Uterus (tissue), 4 donors: ENCODE measurements around the gene STK39. TPM values are rescaled to one million over a fixed set of nuclear protein-coding genes. Genes with fewer than 3 reads are reported as not detected.

Source experiments
- DNase-seq, 2 donors: peaks; one replicate each; pipeline ENCODE4 v3.0.0-alpha.2; 2019 to 2020
- H3K27ac ChIP-seq, 2 donors: fragments of 200-600 bp; sonication (generic); 1 replicate in 1 of 2; 2 replicates in 1 of 2; pipeline ENCODE4 v1.5.1; 2016 to 2018
- H3K27me3 ChIP-seq, 2 donors: fragments of 200-600 bp; sonication (generic); one replicate each; pipeline ENCODE4 v1.5.1; 2018 to 2019; ENCODE audit warnings: control low read depth in 1 of 2
- H3K36me3 ChIP-seq, 2 donors: fragments of 200-600 bp; sonication (generic); one replicate each; pipeline ENCODE4 v1.5.1; 2019; ENCODE audit warnings: control low read depth in 1 of 2
- H3K4me1 ChIP-seq, 2 donors: fragments of 200-600 bp; sonication (generic); one replicate each; pipeline ENCODE4 v1.5.1; 2018 to 2019; ENCODE audit warnings: control low read depth in 1 of 2
- H3K4me3 ChIP-seq, 2 donors: fragments of 200-600 bp; sonication (generic); 1 replicate in 1 of 2; 2 replicates in 1 of 2; pipeline ENCODE4 v1.5.1; 2018 to 2019; ENCODE audit warnings: mild to moderate bottlenecking in 1 of 2
- H3K9me3 ChIP-seq, 2 donors: fragments of 200-600 bp; sonication (generic); one replicate each; pipeline ENCODE4 v1.5.1; 2019; ENCODE audit warnings: control low read depth in 1 of 2
- CTCF ChIP-seq, 4 experiments: fragments of 200-600 bp in 2 of 4; fragments of 450-650 bp in 2 of 4; sonication (generic) in 2 of 4; IDR thresholded peaks; one replicate each; pipeline ENCODE4 v1.5.1; 2016 to 2019; ENCODE audit warnings: antibody characterized with exemption in 4 of 4, mild to moderate bottlenecking in 2 of 4, moderate library complexity in 1 of 4
- POLR2A ChIP-seq, 2 donors: fragments of 450-650 bp; IDR thresholded peaks; one replicate each; pipeline ENCODE4 v1.6.1; 2016; ENCODE audit warnings: antibody characterized with exemption in 2 of 2, mild to moderate bottlenecking in 1 of 2, moderate library complexity in 1 of 2
- intact Hi-C: fragments of 100-400 bp; cut with DNase I; formaldehyde crosslinking; loops from one replicate; pipeline ENCODE4 v1.15.1; 2023; ENCODE audit warnings: low total_unique reads
- total RNA-seq, 4 donors: library from RNA; depleted of rRNA in 3 of 4; stranded (reverse); fragments of >200 nt in 3 of 4; gene quantifications; one replicate each; pipeline versions ENCODE4 v1.1.0 to v1.2.4, GENCODE V29; 2014 to 2023
- donor health status: DM: yes; HTN: yes; CAD: no.

STK39 gene
- total RNA-seq, 4 donors from 2014 or later: 5.0 to 23.6 (median 9.8) TPM

GRCh38 chr2:168024459-168024858, 222.9 kb downstream of the STK39 start:
- Histone ChIP-seq H3K27me3 (no peaks in the 10 kb centered on the region), H3K4me3 (no peak overlapping the region), H3K36me3 (no peaks in the 10 kb centered on the region), H3K4me1 (no peaks in the 10 kb centered on the region), H3K27ac (no peak overlapping the region), H3K9me3 (no peaks in the 10 kb centered on the region)
- intact Hi-C loops: no loop called here
- no peak for TF ChIP-seq POLR2A (IDR thresholded peaks at IDR 0.05)
- no peak for TF ChIP-seq CTCF (IDR thresholded peaks at IDR 0.05)
- DNase-seq: no peak

GRCh38 chr2:168021800-168022587, 225.4 kb downstream of the STK39 start:
- intact Hi-C loops: no loop called here
- no peak for DNase-seq
- no peak for TF ChIP-seq CTCF (IDR thresholded peaks at IDR 0.05)
- no peak for TF ChIP-seq POLR2A (IDR thresholded peaks at IDR 0.05)

DNA sequence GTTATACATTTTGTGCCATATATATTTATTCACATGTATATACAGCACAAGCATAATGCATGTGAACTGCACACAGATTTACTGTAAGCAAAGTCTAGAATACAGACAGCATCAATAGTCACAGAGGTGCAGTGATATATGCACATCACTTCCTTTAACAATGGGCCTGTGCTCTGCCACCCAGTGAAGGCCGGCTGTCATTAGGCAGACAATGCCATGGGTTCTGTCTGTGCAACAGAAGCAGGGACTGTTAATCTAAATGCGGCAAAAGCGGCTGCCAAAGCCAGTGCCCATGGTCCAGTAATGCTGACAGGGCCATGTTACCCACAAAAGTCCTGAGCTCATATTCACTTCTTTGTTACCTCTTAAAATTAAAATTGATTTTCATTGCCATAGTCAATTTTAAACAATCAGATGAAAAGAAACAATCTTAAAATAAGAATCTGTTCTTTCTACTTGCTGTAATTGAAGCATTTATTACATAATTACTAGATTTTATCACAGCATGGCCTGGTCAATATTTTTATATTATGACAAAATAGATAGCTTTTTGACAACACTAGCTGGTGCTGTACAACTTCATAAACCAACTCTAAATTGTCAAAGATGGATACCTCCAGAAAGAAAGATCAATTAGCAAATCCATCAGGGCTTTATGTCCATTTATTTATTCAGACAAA, 232.0 kb downstream of the STK39 start:
- Histone ChIP-seq H3K36me3 (no peaks in the 10 kb centered on the region), H3K27ac (no peak overlapping the region), H3K4me3 (no peak overlapping the region), H3K4me1 (no peaks in the 10 kb centered on the region), H3K27me3 (no peaks in the 10 kb centered on the region), H3K9me3 (no peaks in the 10 kb centered on the region)
- intact Hi-C loops: no loop called here
- no peak for DNase-seq
- no peak for TF ChIP-seq POLR2A (IDR thresholded peaks at IDR 0.05)
- no peak for TF ChIP-seq CTCF (IDR thresholded peaks at IDR 0.05)

More at GRCh38 chr2:168021800-168022587, 225.4 kb downstream of the STK39 start:
- Histone ChIP-seq H3K36me3 (no peaks in the 10 kb centered on the region), H3K9me3 (no peaks in the 10 kb centered on the region), H3K27me3 (no peaks in the 10 kb centered on the region), H3K4me3 (no peak overlapping the region), H3K4me1 (no peaks in the 10 kb centered on the region), H3K27ac (no peak overlapping the region)

DNA sequence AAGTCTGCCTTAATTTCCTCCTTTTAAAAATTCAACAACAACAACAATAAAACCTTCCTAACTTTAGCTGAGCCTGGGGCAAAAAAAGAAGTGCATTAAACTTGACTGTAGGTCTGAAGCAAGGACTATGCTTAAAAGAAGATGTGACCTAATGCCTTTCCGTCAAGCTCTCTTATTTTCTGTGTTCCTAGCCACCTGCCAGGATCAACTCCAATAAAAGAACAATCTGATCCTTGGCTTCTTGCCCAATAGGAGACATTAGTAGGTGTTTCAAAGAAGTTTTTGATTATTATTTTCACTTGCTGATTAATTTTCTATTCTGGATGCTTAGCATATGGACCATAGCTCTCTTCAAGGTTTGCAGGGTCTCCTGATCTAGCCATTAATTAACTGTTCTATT, 237.5 kb downstream of the STK39 start:
- no peak overlapping the region for H3K4me3 ChIP-seq
- no peaks in the 10 kb centered on the region for H3K9me3 ChIP-seq
- intact Hi-C loops: no loop called here
- no peak for TF ChIP-seq POLR2A (IDR thresholded peaks at IDR 0.05)
- TF ChIP-seq CTCF (IDR thresholded peaks at IDR 0.05): no peak
- DNase-seq: no peak
- H3K4me1 ChIP-seq: no peaks in the 10 kb centered on the region
- H3K27ac ChIP-seq: no peak overlapping the region
- no peaks in the 10 kb centered on the region for H3K36me3 ChIP-seq
- H3K27me3 ChIP-seq: no peaks in the 10 kb centered on the region

GRCh38 chr2:168008646-168009195, 238.7 kb downstream of the STK39 start:
- intact Hi-C loops: no loop called here
- DNase-seq: no peak
- Histone ChIP-seq H3K4me3 (no peak overlapping the region), H3K9me3 (no peaks in the 10 kb centered on the region), H3K27me3 (no peaks in the 10 kb centered on the region), H3K4me1 (no peaks in the 10 kb centered on the region), H3K36me3 (no peaks in the 10 kb centered on the region), H3K27ac (no peak overlapping the region)
- TF ChIP-seq CTCF (IDR thresholded peaks at IDR 0.05) (no peak), POLR2A (IDR thresholded peaks at IDR 0.05) (no peak)
